Colonic mucosa (tissue), 4 donors: ENCODE results near the gene SLC41A3. TPM values are rescaled to one million over a fixed set of nuclear protein-coding genes. Genes with fewer than 3 reads are reported as not detected.
"Not testable (repeated sequence)": the region's sequence is repeated elsewhere in the genome, so short reads cannot be mapped to it uniquely, and the experiment has no call there.

Experiments used
- DNase-seq: peaks from one replicate; pipeline ENCODE4 v3.0.0-alpha.2; 2020
- H3K27ac ChIP-seq: fragments of 200-600 bp; one replicate; pipeline ENCODE4 v1.8.0; 2021
- H3K27me3 ChIP-seq: fragments of 200-600 bp; one replicate; pipeline ENCODE4 v1.8.0; 2021
- H3K36me3 ChIP-seq: fragments of 200-600 bp; one replicate; pipeline ENCODE4 v1.8.0; 2021
- H3K4me1 ChIP-seq: fragments of 200-600 bp; one replicate; pipeline ENCODE4 v1.8.0; 2021; ENCODE audit warnings: mild to moderate bottlenecking
- H3K4me3 ChIP-seq: fragments of 200-600 bp; one replicate; pipeline ENCODE4 v1.8.0; 2021
- H3K9ac ChIP-seq, 2 donors: one replicate each; pipeline ENCODE4 v1.7.0; 2013; ENCODE audit warnings: control low read depth in 2 of 2, low read depth in 2 of 2, low read length in 2 of 2
- H3K9me3 ChIP-seq: fragments of 200-600 bp; one replicate; pipeline ENCODE4 v1.8.0; 2021
- intact Hi-C: fragments of 100-400 bp; cut with DNase I; formaldehyde crosslinking; loops from one replicate; pipeline ENCODE4 v1.14.1; 2022
- total RNA-seq, 2 donors: library from RNA; stranded (reverse); fragmentation: NEBNext Ultra II Directional in 1 of 2; extraction: Animal tissue kit (Norgen Biotek cat#: 25700) in 1 of 2; gene quantifications; one replicate each; pipeline ENCODE4 v1.2.1, GENCODE V29; 2021
- TF ChIP-seq, protein P1 (sequence below): fragments of 200-600 bp; IDR thresholded peaks from one replicate; pipeline ENCODE4 v1.8.0; 2022; ENCODE audit warnings: antibody characterized with exemption, mild to moderate bottlenecking
- donor health status: healthy.
- donor health status: DM: no; HTN: no; CAD: no.
- donor health status: DM: no; HTN: no; CAD: no.

SLC41A3 gene
- total RNA-seq, 2 donors from 2014 or later = 27.6 to 33.1 TPM

DNA sequence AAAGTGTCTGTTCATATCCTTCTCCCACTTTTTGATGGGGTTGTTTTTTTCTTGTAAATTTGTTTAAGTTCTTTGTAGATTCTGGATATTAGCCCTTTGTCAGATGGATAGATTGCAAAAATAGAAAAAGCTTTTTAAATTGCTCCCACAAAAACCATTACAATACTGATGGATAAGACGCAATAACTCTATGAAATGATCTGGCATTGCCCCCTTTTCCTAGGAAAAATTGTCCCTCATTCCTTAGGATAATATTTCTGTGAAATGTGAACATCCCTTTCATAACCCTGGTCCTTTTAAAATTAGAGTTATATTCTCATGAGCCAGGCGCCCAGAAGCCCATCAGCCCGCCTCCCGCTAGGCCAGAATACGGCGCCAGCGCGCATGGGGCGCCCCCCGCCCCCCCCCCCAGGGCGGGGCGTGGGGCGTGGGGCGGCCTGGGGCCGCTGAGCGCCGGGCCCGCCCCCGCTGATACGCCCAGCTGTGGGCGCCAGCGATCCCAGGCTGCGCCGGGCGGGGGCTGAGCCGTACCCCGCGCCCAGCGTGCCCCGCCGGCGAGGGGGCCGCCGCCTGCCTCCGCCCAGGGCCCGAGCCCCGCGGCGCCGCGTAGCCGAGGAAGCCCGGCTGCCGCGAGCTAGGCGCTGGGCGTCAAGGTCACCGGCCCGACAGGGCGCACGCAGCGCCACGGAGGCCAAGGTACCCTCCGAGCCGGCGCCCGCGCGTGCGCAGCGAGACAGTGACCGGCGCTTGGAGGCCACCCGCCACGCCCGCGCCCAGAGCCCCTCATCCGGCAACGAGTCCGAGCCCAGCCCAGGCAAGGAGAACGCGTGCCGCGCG, 126.0 kb downstream of the SLC41A3 start:
- no peak for DNase-seq
- H3K36me3 ChIP-seq = no peaks in the 10 kb centered on the region
- H3K27me3 ChIP-seq = peaks cover 3% of the 10 kb centered on the region
- H3K9ac ChIP-seq = no peak overlapping the region
- H3K27ac ChIP-seq = no peak overlapping the region
- TF ChIP-seq, protein P1, sequence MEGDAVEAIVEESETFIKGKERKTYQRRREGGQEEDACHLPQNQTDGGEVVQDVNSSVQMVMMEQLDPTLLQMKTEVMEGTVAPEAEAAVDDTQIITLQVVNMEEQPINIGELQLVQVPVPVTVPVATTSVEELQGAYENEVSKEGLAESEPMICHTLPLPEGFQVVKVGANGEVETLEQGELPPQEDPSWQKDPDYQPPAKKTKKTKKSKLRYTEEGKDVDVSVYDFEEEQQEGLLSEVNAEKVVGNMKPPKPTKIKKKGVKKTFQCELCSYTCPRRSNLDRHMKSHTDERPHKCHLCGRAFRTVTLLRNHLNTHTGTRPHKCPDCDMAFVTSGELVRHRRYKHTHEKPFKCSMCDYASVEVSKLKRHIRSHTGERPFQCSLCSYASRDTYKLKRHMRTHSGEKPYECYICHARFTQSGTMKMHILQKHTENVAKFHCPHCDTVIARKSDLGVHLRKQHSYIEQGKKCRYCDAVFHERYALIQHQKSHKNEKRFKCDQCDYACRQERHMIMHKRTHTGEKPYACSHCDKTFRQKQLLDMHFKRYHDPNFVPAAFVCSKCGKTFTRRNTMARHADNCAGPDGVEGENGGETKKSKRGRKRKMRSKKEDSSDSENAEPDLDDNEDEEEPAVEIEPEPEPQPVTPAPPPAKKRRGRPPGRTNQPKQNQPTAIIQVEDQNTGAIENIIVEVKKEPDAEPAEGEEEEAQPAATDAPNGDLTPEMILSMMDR = no peak
- no peaks in the 10 kb centered on the region for H3K9me3 ChIP-seq
- intact Hi-C loops = no loop called here
- H3K4me1 ChIP-seq = no peaks in the 10 kb centered on the region
- H3K4me3 ChIP-seq = no peak overlapping the region

DNA sequence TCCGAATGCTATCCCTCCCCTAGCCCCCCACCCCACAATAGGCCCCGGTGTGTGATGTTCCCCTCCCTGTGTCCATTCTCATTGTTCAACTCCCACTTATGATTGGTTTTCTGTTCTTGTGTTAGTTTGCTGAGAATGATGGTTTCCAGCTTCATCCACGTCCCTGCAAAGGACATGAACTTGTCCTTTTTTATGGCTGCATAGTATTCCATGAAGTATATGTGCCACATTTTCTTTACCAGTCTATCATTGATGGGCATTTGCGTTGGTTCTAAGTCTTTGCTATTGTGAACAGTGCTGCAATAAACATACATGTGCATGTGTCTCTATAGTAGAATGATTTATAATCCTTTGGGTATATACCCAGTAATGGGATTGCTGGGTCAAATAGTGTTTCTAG, 126.9 kb downstream of the SLC41A3 start:
- DNase-seq, H3K36me3 ChIP-seq, H3K27ac ChIP-seq, H3K9ac ChIP-seq, H3K4me3 ChIP-seq, H3K9me3 ChIP-seq, H3K27me3 ChIP-seq, intact Hi-C loops, H3K4me1 ChIP-seq: not testable (repeated sequence)

Other genes with a start within 250 kb of the SLC41A3 start
- gene ROPN1B, start 114.9 kb downstream of the SLC41A3 start, total RNA-seq = not detected
- gene ALDH1L1, start 96.5 kb upstream of the SLC41A3 start, total RNA-seq = 10 to 100 TPM; 15.3 to 25.6 TPM